HG03521 (cell line): ENCODE results near the gene PNKD.

Experiments used
- ATAC-seq: cut with Tn5 transposase; IDR thresholded peaks from one replicate; pipeline ENCODE4 v1.9.1; 2021; ENCODE audit warnings: mild to moderate bottlenecking, moderate library complexity; ENCODE audit not compliant: unreplicated experiment

Gene PNKD

DNA sequence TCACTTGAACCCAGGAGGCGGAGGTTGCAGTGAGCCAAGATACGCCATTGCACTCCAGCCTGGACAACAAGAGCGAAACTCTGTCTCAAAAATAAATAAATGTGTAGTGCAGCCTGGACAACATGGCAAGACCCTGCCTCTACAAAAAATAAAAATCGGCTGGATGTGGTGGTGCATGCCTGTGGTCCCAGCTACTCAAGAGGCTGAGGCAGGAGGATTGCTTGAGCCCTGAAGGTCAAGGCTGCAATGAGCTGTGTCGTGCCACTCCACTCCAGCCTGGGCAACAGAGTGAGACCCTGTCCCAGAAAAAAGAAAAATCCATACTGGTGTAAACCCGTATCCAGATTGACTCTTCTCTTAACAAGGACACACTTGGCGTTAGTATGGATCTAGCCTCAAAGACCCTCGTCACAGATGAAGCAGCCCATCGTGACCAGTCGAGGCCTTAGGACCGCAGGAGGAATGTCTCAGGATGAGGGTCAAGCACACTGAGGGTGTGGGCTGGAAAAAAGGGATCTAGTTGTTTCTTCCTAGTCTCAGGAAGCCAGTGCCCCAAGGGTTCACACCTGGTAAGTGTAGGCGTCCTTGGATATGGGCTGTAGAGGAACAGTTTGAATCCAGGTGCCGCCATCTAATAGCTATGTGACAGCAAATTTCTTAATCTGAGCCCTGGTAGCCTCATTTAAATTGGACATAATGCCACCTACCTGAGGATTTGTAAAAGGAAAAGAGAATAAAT lies 13.5 kb upstream of the PNKD start:
- no peak for ATAC-seq

DNA sequence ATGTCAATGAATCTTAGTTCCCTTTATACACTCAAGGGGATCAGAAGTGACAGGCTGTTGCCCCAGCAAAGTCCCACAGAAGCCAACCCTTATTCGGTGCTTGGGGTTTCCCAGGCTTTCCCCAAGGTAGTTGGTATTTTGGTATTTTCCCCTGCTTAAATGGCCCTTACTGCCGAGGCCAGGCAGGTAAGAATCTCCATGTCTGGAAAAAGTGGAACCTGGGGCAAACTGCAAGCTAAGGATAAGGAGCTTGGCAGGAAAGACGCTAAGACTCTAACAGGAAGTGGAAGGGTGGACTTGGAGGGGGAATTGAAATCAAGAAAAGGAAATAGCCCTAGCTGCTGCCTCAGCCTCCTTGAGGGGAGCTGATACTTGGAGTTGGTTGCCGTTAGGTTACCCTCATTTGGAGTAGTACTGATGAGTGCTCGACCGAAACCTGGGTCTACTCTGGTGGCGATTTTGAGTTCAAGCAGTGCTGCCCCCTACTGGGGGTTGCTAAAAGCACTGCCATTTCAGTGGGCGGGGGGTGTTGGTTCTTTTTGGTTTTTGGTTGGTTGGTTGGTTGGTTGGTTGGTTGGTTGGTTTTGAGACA lies 12.8 kb upstream of the PNKD start:
- peak; percentile 69 for ATAC-seq

DNA sequence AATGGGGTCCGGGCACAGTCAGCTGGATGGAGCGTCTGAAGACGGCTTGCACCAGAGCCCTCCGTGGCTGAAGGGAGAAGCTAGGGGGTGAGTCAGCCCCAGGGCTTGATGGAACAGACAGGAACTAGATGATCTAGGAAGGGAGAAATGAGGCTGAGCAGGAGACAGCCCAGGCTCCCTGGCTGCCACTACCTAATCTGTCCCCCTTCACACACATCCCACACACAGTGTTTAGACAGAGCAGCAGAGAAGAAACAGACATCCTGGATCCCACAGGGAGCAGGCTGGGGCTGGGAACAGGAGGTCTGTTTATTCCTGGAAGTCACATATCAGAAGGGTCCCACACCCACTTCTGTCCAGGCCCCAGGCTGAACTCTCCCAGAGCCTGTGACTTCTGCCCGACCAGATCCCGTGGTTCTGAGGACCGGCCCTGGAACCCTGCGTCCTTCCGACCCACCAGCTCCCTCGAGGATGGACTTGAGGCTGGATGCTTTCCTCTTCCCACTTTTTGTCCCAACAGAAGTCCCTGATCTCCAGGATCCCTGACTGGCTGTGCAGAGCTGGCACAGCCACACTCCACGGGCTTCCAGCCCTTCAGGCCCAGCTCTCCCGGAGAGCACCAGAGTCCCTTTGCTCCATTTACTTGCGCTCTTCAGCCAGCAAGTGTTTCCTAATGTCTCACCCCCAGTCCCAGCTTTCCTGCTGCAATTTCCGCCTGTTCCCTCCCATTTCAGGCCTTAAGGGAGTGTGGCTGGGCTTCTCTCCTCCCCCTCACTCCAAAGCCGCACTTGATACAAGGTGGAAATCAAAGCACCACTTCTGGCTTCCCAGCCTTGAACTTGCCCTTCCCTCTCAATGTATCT lies 11.0 kb upstream of the PNKD start:
- no peak for ATAC-seq

DNA sequence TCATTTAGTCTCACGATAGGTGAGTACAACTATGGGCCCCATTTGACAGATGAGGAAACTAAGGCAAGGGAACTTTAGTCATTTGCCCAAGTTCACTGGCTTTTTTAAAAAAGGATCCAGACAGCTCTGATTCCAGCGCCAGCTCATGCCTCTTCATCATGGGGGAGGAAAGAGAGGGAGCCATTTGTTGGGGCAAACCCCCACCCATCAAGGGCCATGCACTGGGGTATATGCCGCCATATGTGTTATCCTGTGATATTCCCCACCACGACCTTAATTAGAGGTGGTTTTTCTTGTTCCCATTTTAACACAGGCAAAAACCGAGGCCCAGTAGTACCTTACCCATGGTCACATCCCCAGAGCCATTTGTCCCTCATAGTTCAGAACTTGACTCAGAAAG lies 10.2 kb upstream of the PNKD start:
- no peak for ATAC-seq

DNA sequence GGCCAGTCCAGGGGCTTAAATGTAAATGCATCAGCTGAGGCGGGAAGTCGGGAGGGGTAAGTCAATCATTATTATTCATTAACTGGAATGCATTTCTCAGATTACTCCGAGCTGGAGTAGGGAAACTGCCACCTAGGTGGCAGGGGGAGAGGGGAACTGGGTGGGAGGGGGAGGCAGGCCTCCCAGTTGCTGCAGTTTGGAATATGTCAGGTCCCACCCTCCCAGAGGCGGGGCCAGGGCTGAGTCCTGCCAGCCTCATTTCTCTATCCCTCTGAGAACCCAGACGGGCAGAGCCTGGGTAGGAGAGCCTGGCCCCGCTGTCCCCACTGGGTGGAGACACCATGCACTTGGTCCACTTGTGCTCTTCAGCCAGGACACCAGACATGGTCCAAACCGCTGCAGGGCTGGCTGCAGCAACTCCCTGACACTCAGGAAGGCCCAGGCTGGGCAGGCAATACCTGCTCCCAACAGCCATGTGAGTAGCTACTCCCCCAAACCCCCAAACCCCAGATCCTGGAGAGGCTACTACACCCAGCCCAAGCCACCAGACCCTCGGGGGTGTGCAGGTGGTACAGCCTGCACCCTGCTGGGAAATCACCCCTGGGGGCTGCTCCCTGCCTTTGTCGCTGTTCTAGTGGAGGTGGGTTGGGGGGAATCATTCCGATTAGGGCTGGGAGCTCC lies 9.4 kb upstream of the PNKD start, which contains the start of gene GPBAR1:
TSS of gene GPBAR1 (plus strand) at position 274 of the 681 bp plus-strand sequence. CDS start 1,710 bp downstream, outside the sequence.
- ATAC-seq = no peak

DNA sequence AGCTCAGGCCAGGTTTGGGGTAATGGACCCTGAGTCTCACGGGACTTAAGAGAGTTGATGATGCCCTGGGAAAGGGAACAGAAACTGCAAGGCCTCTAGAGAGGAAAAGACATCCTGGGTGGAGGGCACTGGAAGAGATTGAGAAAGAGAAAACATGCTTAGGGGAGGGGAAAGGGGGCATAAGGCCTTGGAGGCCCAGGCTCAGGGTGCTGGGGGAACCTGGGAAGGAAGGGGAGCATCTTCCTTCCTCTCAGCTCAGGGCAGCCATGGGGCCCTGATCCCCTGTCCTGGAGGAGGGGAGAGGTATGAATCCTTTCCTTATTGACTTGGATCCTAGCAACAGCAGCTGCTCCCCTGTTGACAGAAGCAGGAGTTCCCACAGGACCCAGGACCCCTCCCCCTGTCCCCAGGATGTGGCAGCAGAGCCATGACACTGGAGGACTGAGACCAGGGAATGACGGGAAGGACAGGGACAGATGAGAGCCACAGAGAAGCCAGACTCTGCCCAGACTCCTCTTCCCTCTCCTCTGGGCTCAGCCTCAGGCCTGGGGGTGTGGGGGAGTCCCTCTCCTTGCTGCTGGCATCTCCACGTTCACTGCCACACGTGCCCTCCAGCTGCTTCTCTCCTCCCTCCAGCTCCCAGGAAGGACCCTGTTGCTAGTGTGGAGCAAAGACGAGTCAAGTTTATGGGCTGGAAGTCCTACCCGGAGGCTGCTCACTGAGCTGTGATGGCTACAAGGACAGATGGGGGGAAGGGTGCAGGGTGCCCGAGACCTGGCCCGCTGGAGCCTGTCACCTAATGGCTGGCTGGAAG lies 8.7 kb upstream of the PNKD start:
- no peak for ATAC-seq

DNA sequence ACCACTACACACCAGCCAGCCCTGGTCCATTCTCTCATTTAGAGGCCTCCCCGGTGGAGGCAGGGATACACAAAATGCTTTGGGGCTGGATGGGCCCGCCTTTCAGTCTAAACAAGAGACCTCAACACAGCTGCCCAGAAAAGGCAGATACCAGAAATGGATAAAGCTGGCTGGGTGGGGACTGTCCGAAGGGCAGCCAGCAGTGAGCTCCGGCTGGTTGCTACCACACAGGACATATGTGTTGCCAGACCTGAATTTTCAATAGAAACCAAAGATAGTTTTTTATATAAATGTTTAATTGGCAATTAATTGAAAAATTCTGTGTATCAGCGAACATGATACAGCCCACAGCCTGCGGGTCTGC lies 8.1 kb upstream of the PNKD start:
- ATAC-seq = no peak

DNA sequence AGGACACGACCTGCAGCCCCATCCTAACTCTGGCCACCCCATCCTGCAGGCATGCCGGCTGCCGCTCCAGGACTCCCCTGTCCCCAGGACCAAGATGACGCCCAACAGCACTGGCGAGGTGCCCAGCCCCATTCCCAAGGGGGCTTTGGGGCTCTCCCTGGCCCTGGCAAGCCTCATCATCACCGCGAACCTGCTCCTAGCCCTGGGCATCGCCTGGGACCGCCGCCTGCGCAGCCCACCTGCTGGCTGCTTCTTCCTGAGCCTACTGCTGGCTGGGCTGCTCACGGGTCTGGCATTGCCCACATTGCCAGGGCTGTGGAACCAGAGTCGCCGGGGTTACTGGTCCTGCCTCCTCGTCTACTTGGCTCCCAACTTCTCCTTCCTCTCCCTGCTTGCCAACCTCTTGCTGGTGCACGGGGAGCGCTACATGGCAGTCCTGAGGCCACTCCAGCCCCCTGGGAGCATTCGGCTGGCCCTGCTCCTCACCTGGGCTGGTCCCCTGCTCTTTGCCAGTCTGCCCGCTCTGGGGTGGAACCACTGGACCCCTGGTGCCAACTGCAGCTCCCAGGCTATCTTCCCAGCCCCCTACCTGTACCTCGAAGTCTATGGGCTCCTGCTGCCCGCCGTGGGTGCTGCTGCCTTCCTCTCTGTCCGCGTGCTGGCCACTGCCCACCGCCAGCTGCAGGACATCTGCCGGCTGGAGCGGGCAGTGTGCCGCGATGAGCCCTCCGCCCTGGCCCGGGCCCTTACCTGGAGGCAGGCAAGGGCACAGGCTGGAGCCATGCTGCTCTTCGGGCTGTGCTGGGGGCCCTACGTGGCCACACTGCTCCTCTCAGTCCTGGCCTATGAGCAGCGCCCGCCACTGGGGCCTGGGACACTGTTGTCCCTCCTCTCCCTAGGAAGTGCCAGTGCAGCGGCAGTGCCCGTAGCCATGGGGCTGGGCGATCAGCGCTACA lies 7.4 kb upstream of the PNKD start:
- no peak for ATAC-seq

DNA sequence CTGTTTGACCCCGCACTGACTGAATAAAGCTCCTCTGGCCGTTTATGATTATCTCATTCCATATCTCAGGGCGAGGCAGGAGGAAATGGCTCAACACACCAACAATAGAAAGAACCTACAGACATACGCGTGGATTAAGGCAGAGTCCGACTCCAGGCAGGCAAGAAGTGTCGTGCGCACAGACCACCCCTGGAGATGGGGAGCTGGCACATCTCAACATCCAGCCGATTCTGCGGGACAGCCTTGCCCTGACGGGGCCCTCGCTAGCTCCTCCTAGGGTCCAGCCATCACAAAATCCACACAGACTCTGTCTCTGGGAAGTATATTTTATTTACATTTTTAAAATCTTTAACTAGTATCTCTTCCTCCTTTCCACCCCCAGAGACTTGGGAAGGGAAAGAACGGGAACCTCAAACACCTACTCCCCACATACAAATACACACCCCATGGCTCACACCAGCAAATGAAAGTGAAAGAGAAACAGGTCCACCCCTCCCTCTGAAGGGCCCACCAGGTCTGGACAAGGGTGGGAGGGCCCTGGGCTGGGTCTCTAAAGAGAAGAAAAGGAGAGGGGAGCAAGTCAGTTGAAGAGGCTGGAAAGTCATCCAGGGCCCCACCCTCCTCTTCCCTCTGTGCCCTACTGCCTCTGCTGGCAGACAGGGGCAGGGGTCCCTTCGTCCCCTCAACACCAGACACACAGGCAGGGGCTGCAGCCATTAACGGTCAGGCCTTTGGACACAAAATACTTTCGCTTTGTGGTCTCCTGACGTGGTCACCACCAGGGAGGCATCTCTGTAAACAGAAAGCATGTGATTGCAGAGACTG lies 6.3 kb upstream of the PNKD start:
- no peak for ATAC-seq

DNA sequence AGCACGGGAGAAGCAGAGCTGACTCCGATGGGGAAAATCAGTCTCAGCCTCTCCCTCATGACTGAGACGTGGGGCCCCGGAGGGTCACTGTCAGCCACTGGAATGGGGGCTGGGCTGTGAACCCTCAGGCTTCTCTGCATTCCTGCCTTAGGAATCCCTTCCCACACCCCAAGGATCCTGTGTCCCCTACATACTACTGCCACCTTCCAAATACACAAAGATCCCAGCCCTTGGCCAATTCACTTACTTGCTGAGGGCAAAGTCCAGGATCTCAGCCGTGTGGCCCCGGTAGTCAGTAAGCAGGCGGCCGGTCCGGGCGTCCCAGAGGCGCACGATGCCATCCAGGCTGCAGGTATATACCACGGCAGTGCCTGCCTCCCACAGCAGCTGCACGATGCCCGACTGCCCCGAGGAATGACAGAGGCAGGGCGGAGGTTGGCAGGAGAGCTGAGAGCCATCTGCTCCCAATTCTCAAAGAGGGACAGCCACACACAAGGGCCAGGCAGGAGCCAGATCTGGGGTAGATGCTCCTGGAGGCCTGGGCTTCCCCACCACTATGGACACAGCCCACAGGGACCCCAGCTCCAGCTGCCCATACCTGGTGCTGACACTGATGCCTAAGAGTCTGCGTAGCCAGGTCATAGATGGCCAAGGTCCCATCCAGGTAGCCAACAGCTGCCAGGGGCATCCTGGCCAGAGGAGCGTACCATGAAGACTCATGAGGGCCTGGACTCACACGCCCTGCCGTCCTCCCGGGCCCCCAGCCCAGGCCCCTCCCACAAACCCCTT lies 5.4 kb upstream of the PNKD start:
- ATAC-seq = no peak

DNA sequence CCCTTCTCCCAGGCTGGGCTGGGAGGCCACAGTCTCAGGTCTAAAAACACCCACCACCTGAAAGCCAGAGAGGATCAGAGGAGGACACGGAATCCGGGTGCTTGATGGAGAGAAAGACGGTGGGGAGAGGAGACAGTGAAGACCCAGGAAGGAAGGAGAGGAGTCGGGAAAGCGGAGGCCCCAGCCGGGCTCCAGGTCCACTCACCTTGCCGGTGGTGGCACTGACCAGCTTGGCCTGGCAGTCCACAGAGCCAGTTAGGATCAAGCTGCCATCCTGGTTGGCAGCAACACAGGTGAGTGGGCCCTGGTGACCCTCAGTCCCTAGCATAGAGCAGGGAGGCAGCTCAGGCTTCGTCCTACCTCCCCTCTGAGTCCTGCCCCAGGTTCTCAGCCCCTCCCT lies 4.7 kb upstream of the PNKD start:
- no peak for ATAC-seq

DNA sequence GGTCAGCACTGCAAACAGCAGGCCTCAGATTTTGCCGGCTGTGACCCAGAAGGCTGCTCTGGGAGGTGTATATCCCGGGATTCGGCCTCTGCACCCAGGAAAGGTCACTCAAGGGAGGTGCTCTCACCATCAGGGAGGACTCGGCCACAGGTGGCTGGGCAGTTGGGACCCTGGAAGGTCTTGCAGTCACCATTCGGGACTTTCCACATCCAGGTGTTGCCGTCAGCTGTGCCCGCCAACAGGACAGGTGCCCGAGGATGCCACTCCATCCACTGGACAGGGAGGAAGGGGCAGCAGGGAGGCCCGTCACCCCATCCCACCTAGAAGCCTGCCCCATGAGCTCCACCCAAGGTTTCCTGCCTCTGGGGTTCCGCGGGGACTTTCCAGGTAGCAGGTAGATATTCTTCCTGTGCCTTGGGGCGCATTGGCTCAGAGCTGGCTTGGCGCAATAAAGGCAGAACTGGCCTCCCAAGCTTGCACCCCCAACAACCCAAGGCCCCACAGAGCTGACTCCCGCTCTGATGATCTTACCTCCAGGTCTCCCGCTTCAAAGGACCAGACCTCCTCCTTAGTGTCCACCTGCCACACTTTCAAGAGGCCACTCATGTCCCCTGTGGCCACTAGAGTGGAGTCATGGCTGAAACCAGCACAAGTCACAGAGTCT lies 3.9 kb upstream of the PNKD start:
- ATAC-seq = no peak

DNA sequence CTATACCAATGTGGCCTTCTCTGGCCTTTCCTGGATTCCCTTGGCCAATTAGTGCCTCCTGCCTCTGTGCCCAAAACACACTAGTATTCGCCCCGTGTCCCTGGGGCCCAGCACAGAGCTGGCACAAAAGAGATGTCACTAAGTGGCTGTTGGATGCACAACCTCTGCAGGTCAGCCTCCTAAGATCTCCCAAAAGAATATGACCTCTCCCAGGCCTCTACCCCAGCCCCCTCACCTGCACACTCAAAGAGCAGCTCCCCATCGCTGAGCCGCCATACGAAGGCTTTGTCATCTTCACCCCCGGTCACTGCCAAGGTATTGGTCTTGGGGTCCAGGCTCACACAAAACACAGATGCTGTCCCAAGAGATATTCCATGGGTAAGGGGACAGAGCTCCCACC lies 3.1 kb upstream of the PNKD start:
- ATAC-seq = no peak

DNA sequence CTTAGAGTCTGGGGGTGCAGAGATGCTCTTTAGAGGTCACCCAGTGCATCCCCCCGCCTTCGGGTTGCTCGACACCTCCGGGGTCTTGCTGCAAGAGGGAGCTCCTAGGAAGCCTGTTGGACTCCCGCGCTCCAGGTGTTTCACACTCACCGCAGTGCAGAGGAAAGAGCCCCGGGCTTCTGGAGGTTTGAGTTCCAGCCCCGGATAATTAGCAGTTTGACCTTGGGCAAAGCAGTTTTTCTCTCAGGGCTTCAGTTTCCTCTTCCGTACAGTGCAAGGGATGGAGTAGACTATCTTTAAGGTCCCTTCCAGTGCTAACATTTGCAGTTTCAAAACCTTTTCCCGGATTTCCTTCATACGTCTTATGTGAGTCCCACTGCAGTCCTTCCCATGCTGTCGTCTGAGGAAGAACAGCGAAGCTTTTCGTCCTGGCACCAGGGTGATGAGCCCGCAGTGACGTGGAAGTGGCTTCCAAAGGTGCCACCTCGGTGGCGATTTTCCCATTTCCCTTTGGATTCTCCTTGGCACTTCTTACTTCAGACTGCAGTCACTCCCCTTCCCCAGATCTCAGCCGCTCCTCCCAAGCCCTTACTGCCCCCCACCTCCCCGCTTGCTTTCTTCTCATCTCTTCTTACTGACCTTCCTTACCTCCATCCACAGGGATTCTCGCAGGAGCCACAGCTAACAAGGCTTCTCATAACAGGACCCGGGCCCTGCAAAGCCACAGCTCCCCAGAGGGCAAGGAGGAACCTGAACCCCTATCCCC lies 585 bp downstream of the PNKD start:
- ATAC-seq = no peak

DNA sequence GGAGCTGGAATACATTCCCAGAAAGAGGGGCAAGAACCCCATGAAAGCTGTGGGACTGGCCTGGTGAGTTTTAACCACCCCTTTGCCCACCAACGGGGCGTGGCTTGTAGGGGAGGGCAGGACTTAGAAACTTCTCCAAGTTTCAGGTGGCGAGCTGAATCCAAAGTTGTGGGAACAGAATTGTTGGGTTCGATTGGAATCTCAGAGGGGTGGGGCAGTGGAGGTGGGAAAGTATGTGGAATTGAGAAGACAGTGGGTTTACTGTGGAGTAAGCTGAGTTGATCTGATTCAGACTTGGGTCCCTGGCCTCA lies 1.1 kb downstream of the PNKD start:
- ATAC-seq = no peak

DNA sequence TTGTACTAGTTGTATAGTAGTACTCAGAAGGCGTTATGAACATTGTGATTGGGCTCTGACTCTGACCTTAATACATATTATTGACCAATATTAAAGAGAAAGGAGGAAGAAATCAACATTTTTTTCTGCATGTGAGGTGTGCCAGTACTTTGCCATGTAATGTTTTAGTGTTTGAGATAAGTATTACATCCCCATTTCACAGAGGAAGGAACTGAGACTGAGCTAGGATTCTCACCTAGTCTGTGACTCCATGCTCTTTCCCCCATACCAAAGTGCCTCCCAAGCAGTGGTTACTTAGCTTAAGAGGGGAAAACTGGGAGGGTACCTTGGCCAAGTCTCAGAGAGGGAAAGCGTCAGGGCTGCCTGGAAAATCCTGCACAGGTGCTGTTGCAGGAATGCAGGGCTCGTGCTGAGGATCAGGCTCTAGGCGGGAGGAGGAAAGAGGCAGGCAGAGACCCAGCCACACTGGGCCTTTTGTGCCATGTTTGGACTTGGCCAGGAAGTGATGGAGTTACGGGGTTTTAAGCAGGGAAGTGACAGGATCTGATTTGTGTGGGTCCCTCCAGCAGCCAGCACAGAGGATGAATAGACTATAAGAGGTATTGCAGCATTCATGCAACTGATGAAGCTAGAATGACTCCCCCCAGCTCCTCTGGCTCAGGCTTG lies 1.7 kb downstream of the PNKD start:
- no peak for ATAC-seq
